Muscle of arm (tissue), 14 donors: ENCODE data around the gene ADCK2. TPM values are rescaled to one million over a fixed set of nuclear protein-coding genes. Genes with fewer than 3 reads are reported as not detected.
"Not testable (repeated sequence)": the region's sequence is repeated elsewhere in the genome, so short reads cannot be mapped to it uniquely, and the experiment has no call there.

Source experiments
- DNase-seq: peaks from one replicate; pipeline ENCODE4 v3.0.0-alpha.2; 2013
- long read RNA-seq, 11 donors: transcript quantifications; one replicate each; lab custom pipeline, GENCODE V29; 2026
- polyA plus RNA-seq, 12 donors: library from polyadenylated mRNA; unstranded; fragments of 120-200 nt; gene quantifications; one replicate each; pipeline ENCODE4 v1.2.1, GENCODE V29; 2013; ENCODE audit not compliant: insufficient read length in 12 of 12

Gene ADCK2, protein sequence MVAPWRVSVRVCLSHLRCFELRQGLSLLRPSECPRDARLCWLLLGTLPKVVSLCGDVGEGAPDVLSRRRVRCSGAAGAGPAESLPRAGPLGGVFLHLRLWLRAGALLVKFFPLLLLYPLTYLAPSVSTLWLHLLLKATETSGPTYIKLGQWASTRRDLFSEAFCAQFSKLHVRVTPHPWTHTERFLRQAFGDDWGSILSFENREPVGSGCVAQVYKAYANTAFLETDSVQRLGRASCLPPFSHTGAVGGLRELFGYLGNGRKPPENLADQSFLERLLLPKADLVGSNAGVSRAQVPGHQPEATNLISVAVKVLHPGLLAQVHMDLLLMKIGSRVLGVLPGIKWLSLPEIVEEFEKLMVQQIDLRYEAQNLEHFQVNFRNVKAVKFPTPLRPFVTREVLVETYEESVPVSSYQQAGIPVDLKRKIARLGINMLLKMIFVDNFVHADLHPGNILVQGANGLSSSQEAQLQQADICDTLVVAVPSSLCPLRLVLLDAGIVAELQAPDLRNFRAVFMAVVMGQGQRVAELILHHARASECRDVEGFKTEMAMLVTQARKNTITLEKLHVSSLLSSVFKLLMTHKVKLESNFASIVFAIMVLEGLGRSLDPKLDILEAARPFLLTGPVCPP
- polyA plus RNA-seq = 10 to 100 TPM in 10 of 12 donors, 1 to 10 TPM in 1, not detected in 1; 6.8 to 18.3 (median 12.7) TPM
- long read RNA-seq, donor 1, partial matches to known transcripts = 0 of 3 reads
- long read RNA-seq, donor 1, other reads (novel, unspliced or antisense) = 0 of 3 reads
- long read RNA-seq, donor 2, transcript ADCK2-201 (8 exons, 2,377 nt) = major isoform, 6 of 6 reads
- long read RNA-seq, donor 2, partial matches to known transcripts = 0 of 6 reads
- long read RNA-seq, donor 2, other reads (novel, unspliced or antisense) = 0 of 6 reads
- long read RNA-seq, donor 3, partial matches to known transcripts = 0 of 3 reads
- long read RNA-seq, donor 3, other reads (novel, unspliced or antisense) = 0 of 3 reads
- long read RNA-seq, donor 4, partial matches to known transcripts = 5 of 5 reads
- long read RNA-seq, donor 4, other reads (novel, unspliced or antisense) = 0 of 5 reads
- long read RNA-seq, donor 5, transcript ADCK2-201 (8 exons, 2,377 nt) = major isoform, 7 of 7 reads
- long read RNA-seq, donor 5, partial matches to known transcripts = 0 of 7 reads
- long read RNA-seq, donor 5, other reads (novel, unspliced or antisense) = 0 of 7 reads
- long read RNA-seq, donor 6, partial matches to known transcripts = 0 of 1 reads
- long read RNA-seq, donor 6, other reads (novel, unspliced or antisense) = 0 of 1 reads
- long read RNA-seq, donor 7, partial matches to known transcripts = 0 of 4 reads
- long read RNA-seq, donor 7, other reads (novel, unspliced or antisense) = 0 of 4 reads
- long read RNA-seq, donor 8, transcript ADCK2-201 (8 exons, 2,377 nt) = major isoform, 8 of 8 reads
- long read RNA-seq, donor 8, partial matches to known transcripts = 0 of 8 reads
- long read RNA-seq, donor 8, other reads (novel, unspliced or antisense) = 0 of 8 reads
- long read RNA-seq, donor 9, partial matches to known transcripts = 5 of 7 reads
- long read RNA-seq, donor 9, other reads (novel, unspliced or antisense) = 0 of 7 reads
- long read RNA-seq, donor 10, partial matches to known transcripts = 7 of 10 reads
- long read RNA-seq, donor 10, other reads (novel, unspliced or antisense) = 0 of 10 reads
- long read RNA-seq, donor 11, partial matches to known transcripts = 0 of 3 reads
- long read RNA-seq, donor 11, other reads (novel, unspliced or antisense) = 0 of 3 reads

DNA sequence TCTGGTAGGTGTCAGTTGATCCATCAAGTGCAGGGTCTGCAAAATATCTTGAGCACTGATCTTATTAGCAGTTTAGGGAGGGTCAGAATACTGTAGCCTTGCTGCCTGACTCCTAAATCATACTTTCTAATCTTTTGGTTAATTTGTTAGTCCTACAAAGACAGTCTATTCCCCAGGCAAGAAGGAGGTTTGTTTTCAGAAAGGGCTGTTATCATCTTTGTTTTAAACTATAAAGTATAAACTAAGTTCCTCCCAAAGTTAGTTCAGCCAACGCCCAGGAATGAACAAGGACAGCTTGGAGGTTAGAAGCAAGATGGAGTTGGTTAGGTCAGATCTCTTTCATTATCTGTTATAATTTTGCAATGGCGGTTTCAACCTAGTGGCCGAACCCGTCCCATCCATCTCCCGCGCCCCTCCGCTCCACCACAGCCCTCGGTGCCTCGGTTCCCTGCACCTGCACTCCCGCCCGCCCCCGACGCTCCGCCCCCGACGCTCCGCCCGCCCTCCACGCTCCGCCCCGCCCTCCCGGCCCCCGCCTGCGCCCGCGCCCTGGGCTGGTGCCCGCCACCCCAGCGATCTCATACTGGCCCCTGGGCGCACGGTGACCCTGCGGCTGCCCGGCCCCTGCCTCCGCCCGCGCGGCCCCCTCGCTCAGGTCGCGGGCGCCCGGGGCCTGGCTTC, at the start of gene ADCK2:
Gene ADCK2, plus strand, starts transcription at position 564 of the 681 bp plus-strand sequence. CDS start 386 bp downstream, outside the sequence.
- no peak for DNase-seq

DNA sequence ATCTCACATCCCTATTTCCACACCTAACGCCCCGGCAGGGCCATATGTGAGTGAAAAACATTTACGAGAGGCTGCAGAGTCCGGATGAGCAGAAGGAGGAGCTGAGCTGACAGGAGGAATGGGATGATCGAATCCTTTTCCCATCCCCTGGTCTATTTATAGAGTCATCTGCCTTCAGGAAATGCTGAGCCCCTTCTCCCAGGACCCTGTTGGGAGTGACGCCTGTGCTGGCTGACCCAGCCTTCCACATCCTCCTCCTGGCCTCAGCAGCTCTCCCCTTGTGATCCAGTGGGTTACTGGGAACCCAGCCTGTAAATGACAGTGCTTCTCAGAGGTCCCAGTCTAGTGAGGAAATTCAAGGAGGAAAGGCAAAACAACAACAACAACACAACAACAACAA, 48.8 kb upstream of the ADCK2 start:
- DNase-seq = peak; percentile 91

DNA sequence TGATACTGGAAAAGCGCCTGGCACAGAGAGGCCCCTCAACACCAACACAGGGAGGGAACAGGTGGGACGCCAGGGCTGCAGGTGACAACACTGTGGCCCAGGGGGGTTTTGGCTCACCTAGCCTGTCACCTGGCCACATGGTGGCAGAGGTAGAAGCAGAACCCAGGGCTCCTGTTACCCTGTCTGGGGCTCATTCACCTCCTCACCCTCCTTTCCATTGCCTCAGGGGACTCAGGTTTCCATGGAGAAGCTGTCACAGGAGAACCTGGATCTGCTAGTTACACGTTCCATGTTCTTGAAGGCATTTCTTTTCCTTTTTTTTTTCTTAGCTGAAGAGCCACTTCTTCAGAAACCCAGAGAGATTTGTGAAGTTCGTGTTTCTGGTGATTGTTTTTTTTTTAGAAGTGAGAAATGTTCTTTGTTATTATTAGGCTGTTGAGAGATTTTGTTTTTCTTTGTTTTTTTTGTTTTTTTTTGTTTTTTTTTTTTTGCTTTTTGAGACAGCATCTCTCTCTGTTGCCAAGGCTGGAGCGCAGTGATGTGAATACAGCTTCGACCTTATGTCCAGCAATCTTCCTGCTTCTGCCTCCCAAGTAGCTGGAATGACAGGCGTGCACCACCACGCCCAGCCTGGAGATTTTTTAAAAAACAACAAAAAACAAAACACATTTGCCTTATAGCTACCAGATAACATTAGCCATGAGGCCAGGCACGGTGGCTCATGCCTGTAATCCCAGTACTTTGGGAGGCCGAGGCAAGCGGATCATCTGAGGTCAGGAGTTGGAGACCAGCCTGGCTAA, 48.2 kb upstream of the ADCK2 start:
- DNase-seq = no peak

DNA sequence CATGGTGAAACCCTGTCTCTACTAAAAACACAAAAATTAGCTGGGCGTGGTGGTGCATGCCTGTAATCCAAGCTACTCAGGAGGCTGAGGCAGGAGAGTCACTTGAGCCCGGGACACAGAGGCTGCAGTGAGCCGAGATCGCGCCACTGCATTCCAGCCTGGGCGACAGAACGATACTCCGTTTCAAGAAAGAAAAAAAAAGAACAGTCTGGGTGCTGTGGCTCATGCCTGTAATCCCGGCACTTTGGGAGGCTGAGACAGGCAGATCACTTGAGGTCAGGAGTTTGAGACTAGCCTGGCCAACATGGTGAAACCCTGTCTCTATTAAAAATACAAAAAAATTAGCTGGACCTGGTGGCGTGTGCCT, 47.6 kb upstream of the ADCK2 start:
- DNase-seq = not testable (repeated sequence)

DNA sequence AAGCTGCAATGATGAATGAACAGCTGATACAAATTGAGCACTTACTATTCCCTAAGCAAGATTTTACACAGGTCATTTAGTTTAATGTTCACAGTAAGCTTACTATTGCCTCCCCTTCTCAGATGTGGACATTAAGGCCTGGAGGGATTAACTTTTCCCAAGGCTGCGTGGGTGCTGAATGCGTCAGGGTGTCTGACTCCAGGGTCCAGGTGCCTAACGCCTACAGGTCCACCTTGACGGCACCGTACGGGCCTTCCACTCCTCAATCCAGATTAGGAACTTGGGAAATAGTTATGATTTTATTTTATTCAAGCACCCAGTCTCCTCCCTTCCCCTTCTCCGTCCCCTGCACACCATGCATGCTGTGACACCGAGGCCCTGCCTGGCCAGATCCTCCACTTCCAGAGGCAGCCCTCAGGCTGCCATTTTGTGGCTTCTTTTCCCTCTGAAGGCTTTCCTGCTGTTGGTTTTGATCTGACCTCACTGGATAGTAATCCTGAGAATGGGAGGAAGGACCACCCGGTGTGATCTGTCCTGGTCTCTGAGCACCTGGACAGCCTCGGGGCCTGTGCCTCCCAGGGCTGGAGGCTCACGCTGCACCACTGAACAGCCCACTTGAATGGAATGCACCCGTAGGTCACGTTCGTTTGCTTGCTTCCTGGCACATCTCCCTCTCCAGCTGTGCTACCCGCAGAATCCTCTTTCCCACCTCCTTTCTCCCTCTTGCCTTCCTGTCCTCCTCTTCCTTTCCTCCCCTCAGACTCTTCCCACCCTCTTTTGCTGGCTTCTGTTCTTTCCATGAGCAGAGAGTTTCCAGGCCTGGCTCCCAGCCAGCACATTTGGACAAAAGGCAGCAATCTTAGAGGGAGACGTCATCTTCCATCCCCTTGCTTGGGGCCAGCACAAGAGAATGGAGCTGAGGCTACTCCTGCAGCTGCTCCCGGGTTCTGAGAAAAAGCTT, 46.6 kb upstream of the ADCK2 start:
- peak; percentile 99 for DNase-seq

DNA sequence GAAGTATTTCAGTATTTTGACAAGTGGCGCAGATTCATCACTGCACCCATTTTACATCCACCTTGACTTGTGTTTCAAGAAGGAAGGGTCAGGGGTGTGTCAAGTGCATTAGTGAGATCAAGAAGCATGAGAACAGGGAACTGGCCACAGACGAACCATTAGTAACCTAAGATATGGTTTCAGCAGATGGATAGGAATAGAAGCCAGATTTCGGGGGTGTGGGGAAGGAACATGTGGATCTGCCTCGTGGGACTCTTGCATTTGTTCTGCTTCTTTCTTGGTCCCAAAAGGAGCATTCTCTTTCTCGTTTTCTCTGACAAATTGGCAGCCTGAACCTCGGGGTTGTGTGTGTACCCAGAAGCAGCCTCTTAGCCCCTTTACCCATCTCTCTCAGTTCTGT, 41.7 kb upstream of the ADCK2 start:
- peak; percentile 76 for DNase-seq

DNA sequence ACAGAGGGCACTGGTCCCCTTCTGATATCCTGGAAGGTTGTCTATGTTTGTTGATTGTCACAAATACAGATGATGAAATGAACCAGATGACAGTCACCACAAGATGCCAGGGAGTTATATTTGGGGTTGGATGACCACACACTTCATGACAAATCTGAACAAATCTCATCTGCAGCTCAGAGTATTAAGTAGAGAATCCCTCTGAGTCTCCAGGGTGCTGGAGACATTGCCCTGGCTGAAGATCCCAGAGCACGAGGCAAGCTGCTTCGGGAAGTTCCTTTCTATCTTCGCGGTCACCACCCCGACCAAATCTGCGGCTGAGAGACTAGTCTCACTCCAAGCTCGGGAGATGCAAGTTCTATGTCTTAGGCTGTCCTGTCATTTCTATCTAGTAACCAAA, 41.1 kb upstream of the ADCK2 start:
- DNase-seq = no peak

DNA sequence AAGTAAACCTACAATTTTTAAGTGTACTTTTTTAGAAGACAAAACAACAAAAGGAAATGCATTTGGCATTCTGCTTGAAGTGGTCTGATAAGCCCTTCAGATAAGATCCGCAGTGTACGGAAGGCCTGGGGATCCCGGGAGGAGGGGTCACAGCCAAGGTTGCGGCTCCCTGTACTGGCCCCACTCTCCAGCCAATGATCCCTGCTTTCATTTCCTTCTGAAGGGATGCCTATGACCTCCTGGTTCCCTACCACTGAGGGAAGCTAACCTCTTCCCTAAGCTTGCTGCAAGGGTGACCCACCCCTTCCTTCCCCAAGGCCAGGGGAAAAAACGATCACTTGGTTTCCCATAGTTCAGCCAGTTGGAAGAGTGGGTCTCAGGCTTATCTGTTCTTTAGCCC, 37.4 kb upstream of the ADCK2 start:
- DNase-seq = no peak

DNA sequence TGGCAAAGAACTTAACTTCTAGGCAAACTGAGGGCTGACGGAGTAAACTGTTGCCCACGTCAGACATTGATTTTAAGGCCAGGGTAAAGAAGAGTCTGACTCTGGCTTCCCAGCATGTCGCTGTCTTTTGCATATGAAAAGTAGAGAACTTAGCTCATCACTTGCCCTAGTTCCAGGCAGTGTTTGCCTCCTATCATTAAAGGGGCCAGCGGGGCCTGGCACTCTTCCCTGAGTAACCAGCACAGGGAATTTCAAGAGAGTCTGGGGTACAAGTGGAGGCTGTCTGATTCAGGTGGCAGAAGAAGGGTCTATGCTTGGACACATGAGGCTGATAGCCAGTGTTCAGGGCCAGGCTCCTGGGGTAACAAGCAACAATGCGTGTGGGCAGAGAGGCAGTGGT, 36.9 kb upstream of the ADCK2 start:
- no peak for DNase-seq

DNA sequence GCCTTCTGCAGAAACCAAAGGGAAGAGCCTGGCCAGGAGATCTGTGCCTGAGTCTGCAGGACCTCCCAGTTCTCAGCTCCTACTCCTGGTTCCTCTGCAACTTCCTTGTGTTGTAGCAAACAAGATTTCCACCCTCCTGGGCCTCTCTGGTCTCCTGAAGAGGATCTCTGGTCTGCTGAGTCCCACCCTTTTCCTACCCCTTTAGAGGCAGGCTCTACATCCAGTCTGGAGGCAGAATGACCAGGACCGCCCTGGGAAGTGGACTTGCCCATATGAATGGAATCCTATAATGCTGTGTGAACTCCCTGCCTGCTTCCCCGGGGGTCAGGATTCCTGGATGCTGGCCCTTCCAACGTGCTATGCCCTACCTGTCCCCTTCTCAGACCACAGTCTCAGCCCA, 35.3 kb upstream of the ADCK2 start:
- no peak for DNase-seq

DNA sequence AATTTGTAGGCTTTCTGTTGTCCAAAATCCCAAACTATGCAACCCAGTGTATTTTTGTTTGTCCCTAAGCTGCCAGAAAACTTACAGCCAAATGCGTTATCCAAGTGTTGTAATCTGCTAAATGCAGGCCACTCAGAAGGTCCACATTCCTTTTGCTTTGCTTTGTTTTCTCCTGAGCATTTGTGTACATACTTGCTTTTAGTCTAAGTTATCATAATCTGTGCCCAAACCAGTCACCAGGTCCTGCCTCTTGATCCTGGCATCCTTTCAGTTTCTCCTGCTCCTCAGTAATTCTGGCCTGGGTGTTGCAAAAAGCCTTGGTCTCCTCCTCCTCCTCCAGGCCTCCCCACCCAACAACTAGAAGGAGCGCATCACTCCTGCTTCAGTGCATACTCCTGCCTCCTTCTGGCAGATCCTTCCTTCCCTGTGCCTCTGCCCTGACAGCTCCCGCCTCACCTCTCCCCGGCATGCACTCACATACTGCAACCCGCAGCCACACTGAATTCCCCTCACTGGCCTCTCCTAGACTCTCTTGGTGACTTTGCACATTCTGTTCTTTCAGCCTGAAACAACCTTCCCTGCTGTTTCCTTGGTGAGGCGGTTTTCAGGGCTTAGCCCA, 34.5 kb upstream of the ADCK2 start:
- peak; percentile 79 for DNase-seq

DNA sequence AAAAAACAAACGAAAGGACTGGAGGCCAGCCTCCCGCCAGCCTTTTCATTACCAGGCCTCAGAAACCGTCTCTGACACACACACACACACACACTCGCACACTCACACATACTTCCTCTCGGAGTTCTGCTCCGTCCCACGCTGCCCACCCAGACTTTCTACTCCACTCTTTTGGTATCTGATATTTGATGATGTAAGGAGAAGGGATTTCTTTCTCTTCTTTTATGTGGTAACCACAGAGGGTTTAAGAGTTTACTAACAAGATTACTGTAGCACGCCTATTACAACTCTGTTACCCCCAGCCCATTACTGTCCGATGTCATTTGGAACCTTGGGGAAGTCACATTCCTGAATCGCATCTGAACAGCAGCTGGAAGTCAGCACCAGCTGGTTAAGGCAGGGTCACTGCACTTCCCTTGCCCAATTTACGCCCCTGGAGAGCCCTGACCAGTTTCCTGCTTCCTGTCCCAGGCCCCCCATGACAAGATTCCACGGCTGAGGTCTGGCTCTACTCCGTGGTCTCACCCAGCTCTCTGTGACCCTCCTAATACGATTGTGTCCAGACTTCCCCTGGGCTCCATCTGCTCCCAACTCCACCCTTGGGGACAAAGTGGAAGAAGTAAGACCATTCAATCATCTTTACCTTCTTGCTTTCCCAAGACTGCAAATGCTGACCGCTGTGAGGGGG, 33.2 kb upstream of the ADCK2 start:
- peak; percentile 74 for DNase-seq

DNA sequence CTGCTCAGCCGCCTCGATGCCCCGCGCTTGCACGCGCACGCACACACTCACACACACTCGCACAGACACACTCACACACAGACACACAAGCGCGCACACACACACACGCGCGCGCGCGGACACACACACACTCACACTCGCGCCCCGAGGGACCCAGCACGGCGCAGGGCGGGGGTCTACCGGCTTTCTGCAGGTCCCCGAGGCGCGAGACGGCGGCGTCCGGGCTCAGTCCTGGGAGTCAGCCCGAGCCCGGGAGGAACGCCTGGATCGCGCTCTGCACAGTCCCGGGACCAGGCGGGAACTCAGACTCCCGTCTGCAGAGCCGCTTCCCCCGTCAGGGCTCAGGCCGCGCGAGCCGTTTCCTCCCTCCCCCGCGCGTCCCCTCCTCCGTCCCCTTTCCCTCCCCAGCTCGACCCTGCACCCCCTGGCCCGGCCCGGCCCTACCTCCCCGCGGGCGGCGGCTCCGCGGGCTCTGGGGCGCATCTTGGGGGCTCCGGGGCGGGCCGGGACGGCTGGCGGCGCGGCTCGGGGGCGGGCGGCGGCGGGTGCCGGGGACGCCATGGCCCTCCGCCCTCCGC, 32.6 kb upstream of the ADCK2 start:
- peak; percentile 54 for DNase-seq

DNA sequence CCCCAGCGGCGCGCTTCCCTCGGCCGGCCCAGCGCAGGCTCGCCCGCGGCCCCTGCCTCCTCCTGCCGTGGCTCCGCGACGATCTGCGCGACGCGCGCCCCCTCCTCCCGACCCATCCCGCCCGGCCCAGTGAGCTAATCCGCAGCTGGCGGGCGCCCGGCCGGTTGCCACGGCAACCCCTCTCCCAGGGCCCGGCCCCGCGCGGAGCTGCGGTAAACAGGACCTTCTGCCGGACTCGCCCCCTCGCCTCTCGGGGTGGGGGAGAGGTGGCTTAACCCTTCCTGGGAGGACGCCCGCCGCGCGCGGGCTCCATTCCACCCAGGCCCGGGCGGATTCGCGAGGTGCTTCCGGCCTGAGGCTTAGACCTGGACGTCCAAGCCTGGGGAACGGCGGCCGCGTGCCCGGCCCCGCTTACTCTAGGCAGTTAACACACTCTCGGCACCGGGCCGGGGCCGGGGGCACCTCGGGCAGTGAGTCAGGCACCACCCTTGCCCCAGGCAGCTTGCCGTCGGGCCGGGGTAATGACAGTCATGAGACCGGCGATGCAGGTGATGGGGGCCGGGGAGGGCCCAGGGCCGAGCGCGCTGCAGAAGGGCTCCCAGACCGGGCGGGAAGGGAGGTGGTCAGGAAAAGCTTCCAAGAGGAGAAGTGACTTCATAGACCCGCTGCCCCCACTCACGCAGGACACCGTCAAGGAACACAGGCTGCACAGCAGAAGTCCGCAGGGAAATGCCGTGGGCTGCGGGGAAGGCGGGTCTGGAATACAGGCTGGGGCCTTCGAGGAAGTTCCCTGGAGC, 31.8 kb upstream of the ADCK2 start, which contains the start of gene DENND2A:
Gene DENND2A, minus strand, starts transcription at position 87 of the 797 bp plus-strand sequence. CDS start 38,416 bp downstream, outside the sequence.
- peak; percentile 93 for DNase-seq

DNA sequence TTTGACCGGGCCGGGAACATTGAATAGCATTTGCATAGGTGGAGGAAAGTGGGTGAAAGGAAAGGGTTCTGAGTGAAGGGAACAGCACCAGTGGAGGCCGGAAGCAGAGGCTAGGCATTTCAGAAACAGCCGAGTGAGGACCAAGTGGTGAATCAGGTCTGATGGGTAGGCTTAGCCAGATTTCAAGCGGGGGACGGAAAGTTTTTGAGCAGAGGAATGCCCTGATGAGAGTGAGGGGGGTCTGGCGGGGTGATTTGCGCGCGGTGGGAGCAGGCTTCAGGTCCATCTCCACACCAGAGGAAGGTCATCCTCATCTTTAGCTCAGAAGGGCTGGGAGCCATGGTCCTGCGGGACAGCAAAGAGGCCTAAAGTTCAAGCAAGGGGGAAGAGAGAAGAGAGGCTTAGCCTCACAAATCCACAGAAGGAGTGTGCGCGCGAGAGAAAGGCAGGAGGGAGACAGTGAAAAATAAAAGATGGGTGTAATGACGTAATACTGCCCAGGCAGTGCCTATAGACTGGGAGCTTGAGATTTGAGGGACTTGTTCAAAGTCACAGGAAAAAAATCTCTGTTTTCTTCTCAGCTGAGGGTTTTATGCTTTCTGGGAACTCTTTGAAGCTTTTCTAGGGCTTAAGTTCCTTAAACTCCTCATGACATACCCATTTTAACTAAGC, 31.1 kb upstream of the ADCK2 start:
- DNase-seq = peak; percentile 68
